ENCODE results near the gene SERPING1. TPM values are rescaled to one million over a fixed set of nuclear protein-coding genes. Genes with fewer than 3 reads are reported as not detected.

The SERPING1 gene
- total and polyA plus RNA-seq, 2 donors (not counting 1 experiment from before 2014, with no cell fraction given): 17.2 to 117 TPM

- peaks cover 4% of the 10 kb centered on the region for H3K79me2 ChIP-seq (ENCODE audit: control insufficient read depth, insufficient read depth, low read length)
- no peak for DNase-seq (ENCODE audit: low read depth in 2 of 2)
- H3K27me3 ChIP-seq (ENCODE audit: control insufficient read depth, insufficient read depth, low read length): peaks cover 12% of the 10 kb centered on the region
- H3K9ac ChIP-seq (ENCODE audit: insufficient read depth, low read length): no peak overlapping the region
- H3K4me3 ChIP-seq (replicated peaks in 1 of 4; ENCODE audit: control extremely low read depth in 1 of 4, insufficient read depth in 1 of 4, low read depth in 3 of 4, low read length in 4 of 4): no peak overlapping the region
- no peaks in the 10 kb centered on the region for H4K20me1 ChIP-seq (ENCODE audit: control insufficient read depth, extremely low read depth, insufficient read depth, low read length)
- no peak for TF ChIP-seq EZH2 (IDR thresholded peaks at IDR 0.05; ENCODE audit: low read length, missing control alignments)
- TF ChIP-seq, protein P1, sequence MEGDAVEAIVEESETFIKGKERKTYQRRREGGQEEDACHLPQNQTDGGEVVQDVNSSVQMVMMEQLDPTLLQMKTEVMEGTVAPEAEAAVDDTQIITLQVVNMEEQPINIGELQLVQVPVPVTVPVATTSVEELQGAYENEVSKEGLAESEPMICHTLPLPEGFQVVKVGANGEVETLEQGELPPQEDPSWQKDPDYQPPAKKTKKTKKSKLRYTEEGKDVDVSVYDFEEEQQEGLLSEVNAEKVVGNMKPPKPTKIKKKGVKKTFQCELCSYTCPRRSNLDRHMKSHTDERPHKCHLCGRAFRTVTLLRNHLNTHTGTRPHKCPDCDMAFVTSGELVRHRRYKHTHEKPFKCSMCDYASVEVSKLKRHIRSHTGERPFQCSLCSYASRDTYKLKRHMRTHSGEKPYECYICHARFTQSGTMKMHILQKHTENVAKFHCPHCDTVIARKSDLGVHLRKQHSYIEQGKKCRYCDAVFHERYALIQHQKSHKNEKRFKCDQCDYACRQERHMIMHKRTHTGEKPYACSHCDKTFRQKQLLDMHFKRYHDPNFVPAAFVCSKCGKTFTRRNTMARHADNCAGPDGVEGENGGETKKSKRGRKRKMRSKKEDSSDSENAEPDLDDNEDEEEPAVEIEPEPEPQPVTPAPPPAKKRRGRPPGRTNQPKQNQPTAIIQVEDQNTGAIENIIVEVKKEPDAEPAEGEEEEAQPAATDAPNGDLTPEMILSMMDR (conservative IDR thresholded peaks at IDR 0.05 in 1 of 2, IDR thresholded peaks at IDR 0.05 in 1 of 2; ENCODE audit: low read depth in 1 of 2, low read length in 2 of 2): no peak
- H3K4me1 ChIP-seq (ENCODE audit: control insufficient read depth, extremely low read depth, insufficient read depth, low read length): no peaks in the 10 kb centered on the region
- H2AFZ ChIP-seq (ENCODE audit: low read length): no peak overlapping the region
- H3K9me3 ChIP-seq (ENCODE audit: control insufficient read depth, insufficient read depth, low read depth, low read length): no peaks in the 10 kb centered on the region
- no peaks in the 10 kb centered on the region for H3K36me3 ChIP-seq (ENCODE audit: control insufficient read depth, insufficient read depth, low read length)
- H3K4me2 ChIP-seq (ENCODE audit: extremely low read depth, insufficient read depth, low read length): no peak overlapping the region
- no peak overlapping the region for H3K27ac ChIP-seq (ENCODE audit: insufficient read depth, low read length)
Observed at GRCh38 chr11:57633394-57634070, 36.0 kb downstream of the SERPING1 start.

DNA sequence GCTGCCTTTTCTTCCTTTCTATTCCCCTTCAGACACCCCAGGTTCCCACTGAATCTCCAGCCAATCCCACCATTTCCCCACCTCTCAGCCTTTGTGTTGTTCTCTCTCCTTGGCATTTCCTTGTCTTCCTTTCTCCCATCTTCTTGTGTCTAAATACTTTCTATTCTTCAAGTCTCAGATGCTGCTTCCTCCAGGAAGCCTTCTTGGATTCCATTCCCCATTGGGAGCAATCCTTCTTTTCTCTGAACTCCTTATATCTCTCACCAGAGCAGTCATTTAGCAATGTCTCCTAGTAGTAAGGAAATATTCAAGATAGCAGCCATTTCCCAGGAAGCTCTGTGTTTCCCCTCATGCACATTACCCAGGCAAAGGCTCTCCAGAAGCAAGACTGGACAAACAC lies 36.8 kb downstream of the SERPING1 start:
- Histone ChIP-seq H3K79me2 (ENCODE audit: control insufficient read depth, insufficient read depth, low read length) (peaks cover 11% of the 10 kb centered on the region), H3K27ac (ENCODE audit: insufficient read depth, low read length) (no peak overlapping the region), H3K9ac (ENCODE audit: insufficient read depth, low read length) (no peak overlapping the region), H3K4me3 (replicated peaks in 1 of 4; ENCODE audit: control extremely low read depth in 1 of 4, insufficient read depth in 1 of 4, low read depth in 3 of 4, low read length in 4 of 4) (no peak overlapping the region), H3K36me3 (ENCODE audit: control insufficient read depth, insufficient read depth, low read length) (no peaks in the 10 kb centered on the region), H3K9me3 (ENCODE audit: control insufficient read depth, insufficient read depth, low read depth, low read length) (no peaks in the 10 kb centered on the region), H2AFZ (ENCODE audit: low read length) (no peak overlapping the region), H4K20me1 (ENCODE audit: control insufficient read depth, extremely low read depth, insufficient read depth, low read length) (no peaks in the 10 kb centered on the region), H3K27me3 (ENCODE audit: control insufficient read depth, insufficient read depth, low read length) (peaks cover 12% of the 10 kb centered on the region), H3K4me1 (ENCODE audit: control insufficient read depth, extremely low read depth, insufficient read depth, low read length) (no peaks in the 10 kb centered on the region), H3K4me2 (ENCODE audit: extremely low read depth, insufficient read depth, low read length) (no peak overlapping the region)
- TF ChIP-seq, protein P1 (conservative IDR thresholded peaks at IDR 0.05 in 1 of 2, IDR thresholded peaks at IDR 0.05 in 1 of 2; ENCODE audit: low read depth in 1 of 2, low read length in 2 of 2): no peak
- no peak for TF ChIP-seq EZH2 (IDR thresholded peaks at IDR 0.05; ENCODE audit: low read length, missing control alignments)
- no peak for DNase-seq (ENCODE audit: low read depth in 2 of 2)

- no peak for TF ChIP-seq EZH2 (IDR thresholded peaks at IDR 0.05; ENCODE audit: low read length, missing control alignments)
- TF ChIP-seq, protein P1 (conservative IDR thresholded peaks at IDR 0.05 in 1 of 2, IDR thresholded peaks at IDR 0.05 in 1 of 2; ENCODE audit: low read depth in 1 of 2, low read length in 2 of 2): no peak
- Histone ChIP-seq H3K27ac (ENCODE audit: insufficient read depth, low read length) (no peak overlapping the region), H2AFZ (ENCODE audit: low read length) (no peak overlapping the region), H3K79me2 (ENCODE audit: control insufficient read depth, insufficient read depth, low read length) (peaks cover 21% of the 10 kb centered on the region), H3K27me3 (ENCODE audit: control insufficient read depth, insufficient read depth, low read length) (peaks cover 12% of the 10 kb centered on the region), H3K36me3 (ENCODE audit: control insufficient read depth, insufficient read depth, low read length) (no peaks in the 10 kb centered on the region), H3K9me3 (ENCODE audit: control insufficient read depth, insufficient read depth, low read depth, low read length) (no peaks in the 10 kb centered on the region), H4K20me1 (ENCODE audit: control insufficient read depth, extremely low read depth, insufficient read depth, low read length) (no peaks in the 10 kb centered on the region), H3K4me2 (ENCODE audit: extremely low read depth, insufficient read depth, low read length) (no peak overlapping the region), H3K4me3 (replicated peaks in 1 of 4; ENCODE audit: control extremely low read depth in 1 of 4, insufficient read depth in 1 of 4, low read depth in 3 of 4, low read length in 4 of 4) (no peak overlapping the region), H3K4me1 (ENCODE audit: control insufficient read depth, extremely low read depth, insufficient read depth, low read length) (peaks cover 3% of the 10 kb centered on the region), H3K9ac (ENCODE audit: insufficient read depth, low read length) (no peak overlapping the region)
- no peak for DNase-seq (ENCODE audit: low read depth in 2 of 2)
Observed at GRCh38 chr11:57635246-57635645, 37.8 kb downstream of the SERPING1 start.

Measured in fibroblast of lung (primary cell).